Duodenal mucosa (tissue), 2 donors: ENCODE data around the gene NEK11.
"Not testable (repeated sequence)": the region's sequence is repeated elsewhere in the genome, so short reads cannot be mapped to it uniquely, and the experiment has no call there.

Experiments used
- H3K27ac ChIP-seq: one replicate; pipeline ENCODE4 v1.7.0; 2013; ENCODE audit warnings: low read depth, low read length
- H3K27me3 ChIP-seq, 2 donors: one replicate each; pipeline ENCODE4 v1.7.0; 2013; ENCODE audit warnings: low read length in 2 of 2, control low read depth in 1 of 2; ENCODE audit not compliant: insufficient read depth in 2 of 2, control insufficient read depth in 1 of 2
- H3K36me3 ChIP-seq, 2 donors: one replicate each; pipeline ENCODE4 v1.7.0; 2013; ENCODE audit warnings: low read length in 2 of 2, control low read depth in 1 of 2; ENCODE audit not compliant: insufficient read depth in 2 of 2, control insufficient read depth in 1 of 2
- H3K4me1 ChIP-seq, 2 donors: one replicate each; pipeline ENCODE4 v1.7.0; 2013; ENCODE audit warnings: low read length in 2 of 2, control low read depth in 1 of 2; ENCODE audit not compliant: insufficient read depth in 2 of 2, control insufficient read depth in 1 of 2
- H3K4me3 ChIP-seq, 2 donors: one replicate each; pipeline ENCODE4 v1.7.0; 2013; ENCODE audit warnings: low read length in 2 of 2, low read depth in 1 of 2
- H3K9ac ChIP-seq, 2 donors: one replicate each; pipeline ENCODE4 v1.7.0; 2013; ENCODE audit warnings: low read length in 2 of 2, low read depth in 1 of 2
- H3K9me3 ChIP-seq, 2 donors: one replicate each; pipeline ENCODE4 v1.7.0; 2013; ENCODE audit warnings: low read length in 2 of 2, control low read depth in 1 of 2; ENCODE audit not compliant: control insufficient read depth in 1 of 2

NEK11 gene

DNA sequence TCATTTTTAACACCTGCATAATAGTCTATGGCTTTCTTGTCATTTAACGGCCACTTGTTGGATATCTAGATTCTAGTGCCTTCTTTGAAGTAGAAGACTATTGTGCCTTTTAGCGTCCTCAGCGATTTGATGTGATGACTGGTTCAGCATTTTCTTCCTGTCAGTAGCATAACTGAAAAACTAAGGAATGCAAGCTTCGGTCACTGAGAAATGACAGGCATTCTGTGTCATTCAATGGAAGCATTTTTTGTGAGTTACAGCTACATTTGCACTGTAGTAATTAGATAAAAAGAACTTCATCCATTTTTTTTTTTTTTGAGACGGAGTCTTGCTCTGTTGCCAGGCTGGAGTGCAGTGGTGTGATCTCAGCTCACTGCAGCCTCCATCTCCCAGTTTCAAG, 10.3 kb downstream of the NEK11 start:
- Histone ChIP-seq H3K27ac (no peak overlapping the region), H3K36me3 (no peaks in the 10 kb centered on the region), H3K4me3 (no peak overlapping the region), H3K9ac (no peak overlapping the region), H3K9me3 (no peaks in the 10 kb centered on the region), H3K4me1 (no peaks in the 10 kb centered on the region), H3K27me3 (no peaks in the 10 kb centered on the region)

DNA sequence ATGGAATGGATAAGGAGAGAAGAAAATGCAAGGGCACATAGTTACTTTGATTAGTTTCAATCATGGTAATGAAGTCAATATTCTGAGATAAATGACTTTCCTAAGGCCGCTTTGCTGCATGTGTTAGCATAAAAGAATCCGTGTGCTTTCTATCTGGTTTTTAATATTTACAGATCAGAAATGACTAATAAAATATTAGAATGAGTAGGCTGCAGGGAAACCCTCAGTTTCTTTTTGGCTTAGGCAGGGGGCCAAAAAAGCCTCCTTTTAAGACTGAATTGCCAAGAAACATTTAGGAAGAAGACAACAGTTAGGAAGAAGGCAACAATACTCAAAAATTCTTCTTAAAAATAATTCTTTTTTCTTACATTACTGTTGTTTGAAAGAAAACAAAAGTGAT, 11.6 kb downstream of the NEK11 start:
- Histone ChIP-seq H3K4me3 (no peak overlapping the region), H3K27me3 (no peaks in the 10 kb centered on the region), H3K36me3 (no peaks in the 10 kb centered on the region), H3K9me3 (no peaks in the 10 kb centered on the region), H3K9ac (no peak overlapping the region), H3K27ac (no peak overlapping the region), H3K4me1 (no peaks in the 10 kb centered on the region)

DNA sequence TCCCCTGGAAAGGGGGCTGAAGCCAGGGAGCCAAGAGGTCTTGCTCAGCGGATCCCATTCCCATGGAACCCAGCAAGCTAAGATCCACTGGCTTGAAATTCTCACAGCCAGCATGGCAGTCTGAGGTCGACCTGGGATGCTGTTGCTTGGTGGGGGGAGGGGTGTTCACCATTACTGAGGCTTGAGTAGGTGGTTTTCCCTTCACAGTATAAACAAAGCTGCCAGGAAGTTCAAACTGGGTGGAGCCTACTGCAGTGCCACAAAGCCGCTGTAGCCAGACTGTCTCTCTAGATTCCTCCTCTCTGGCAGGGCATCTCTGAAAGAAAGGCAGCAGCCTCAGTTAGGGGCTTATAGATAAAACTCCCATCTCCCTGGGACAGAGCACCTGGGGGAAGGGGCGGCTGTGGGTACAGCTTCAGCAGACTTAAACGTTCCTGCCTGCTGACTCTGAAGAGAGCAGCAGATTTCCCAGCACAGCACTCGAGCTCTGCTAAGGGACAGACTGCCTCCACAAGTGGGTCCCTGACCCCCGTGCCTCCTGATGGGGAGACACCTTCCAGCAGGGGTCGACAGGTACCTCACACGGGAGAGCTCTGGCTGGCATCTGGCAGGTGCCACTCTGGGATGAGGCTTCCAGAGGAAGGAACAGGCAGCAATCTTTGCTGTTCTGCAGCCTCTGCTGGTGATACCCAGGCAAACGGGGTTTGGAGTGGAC, 15.8 kb downstream of the NEK11 start:
- H3K27me3 ChIP-seq, H3K36me3 ChIP-seq, H3K27ac ChIP-seq, H3K9ac ChIP-seq, H3K9me3 ChIP-seq, H3K4me1 ChIP-seq, H3K4me3 ChIP-seq: not testable (repeated sequence)

DNA sequence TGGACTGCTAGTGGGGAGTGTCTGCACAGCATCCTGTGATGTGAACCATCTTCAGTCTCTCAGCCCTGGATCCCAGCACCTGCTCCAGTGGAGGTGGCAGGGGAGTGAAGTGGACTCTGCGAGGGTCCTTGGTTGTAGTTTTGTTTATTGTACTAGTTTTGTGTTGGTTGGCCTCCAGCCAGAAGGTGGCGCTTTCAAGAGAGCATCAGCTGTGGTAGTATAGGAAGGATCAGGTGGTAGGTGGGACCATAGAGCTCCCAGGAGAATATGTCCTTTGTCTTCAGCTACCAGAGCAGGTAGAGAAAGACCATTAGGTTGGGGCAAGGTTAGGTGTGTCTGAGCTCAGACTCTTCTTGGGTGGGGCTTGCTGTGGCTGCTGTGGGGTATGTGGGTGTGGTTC, 20.9 kb downstream of the NEK11 start:
- Histone ChIP-seq H3K9ac (no peak overlapping the region), H3K36me3 (no peaks in the 10 kb centered on the region), H3K9me3 (no peaks in the 10 kb centered on the region), H3K27ac (no peak overlapping the region), H3K27me3 (no peaks in the 10 kb centered on the region), H3K4me1 (no peaks in the 10 kb centered on the region), H3K4me3 (no peak overlapping the region)

DNA sequence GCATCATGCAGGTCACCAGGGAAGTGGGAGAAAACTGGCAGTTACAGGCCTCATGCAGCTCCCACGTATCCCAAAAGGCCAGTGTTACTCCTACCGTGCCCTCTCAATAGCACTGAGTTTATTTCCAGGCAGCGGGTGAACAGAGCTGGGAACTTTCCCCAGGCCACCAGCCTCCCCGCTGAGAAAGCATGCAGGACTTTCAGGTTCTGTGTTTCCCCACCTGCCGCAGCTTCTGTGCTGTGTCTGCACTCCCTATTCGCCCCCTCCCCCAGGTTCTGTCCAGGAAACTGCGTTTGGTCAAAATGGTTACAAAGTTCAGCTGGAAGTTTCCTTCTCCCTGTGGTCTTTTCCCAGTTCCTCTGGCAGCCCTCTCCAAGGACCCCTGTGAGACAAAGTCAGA, 21.4 kb downstream of the NEK11 start:
- no peaks in the 10 kb centered on the region for H3K36me3 ChIP-seq
- no peak overlapping the region for H3K27ac ChIP-seq

DNA sequence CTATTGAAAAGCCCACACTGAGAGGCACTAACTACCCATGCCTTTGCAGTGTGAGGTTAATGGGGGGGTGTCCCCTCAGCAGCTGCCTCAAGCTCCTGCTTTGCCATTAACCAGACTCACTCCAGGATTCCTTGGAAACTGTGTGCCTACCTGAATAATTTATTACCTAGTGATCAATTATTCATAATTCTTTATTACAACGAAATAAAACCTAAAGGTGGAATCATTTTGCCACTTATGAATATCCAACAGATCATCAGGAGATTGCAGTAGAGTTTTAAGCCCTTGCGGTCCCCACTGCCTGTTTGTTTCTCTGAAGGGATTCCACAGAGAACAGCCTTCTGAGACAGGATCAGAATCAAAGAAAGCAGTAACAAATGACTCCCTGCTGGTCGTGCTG, 23.3 kb downstream of the NEK11 start:
- no peaks in the 10 kb centered on the region for H3K9me3 ChIP-seq
- H3K4me3 ChIP-seq = no peak overlapping the region
- no peaks in the 10 kb centered on the region for H3K36me3 ChIP-seq
- H3K27ac ChIP-seq = no peak overlapping the region
- no peak overlapping the region for H3K9ac ChIP-seq
- H3K27me3 ChIP-seq = no peaks in the 10 kb centered on the region
- no peaks in the 10 kb centered on the region for H3K4me1 ChIP-seq

More for the DNA sequence above, 21.4 kb downstream of the NEK11 start:
- Histone ChIP-seq H3K27me3 (no peaks in the 10 kb centered on the region), H3K4me3 (no peak overlapping the region), H3K9ac (no peak overlapping the region), H3K4me1 (no peaks in the 10 kb centered on the region), H3K9me3 (no peaks in the 10 kb centered on the region)

DNA sequence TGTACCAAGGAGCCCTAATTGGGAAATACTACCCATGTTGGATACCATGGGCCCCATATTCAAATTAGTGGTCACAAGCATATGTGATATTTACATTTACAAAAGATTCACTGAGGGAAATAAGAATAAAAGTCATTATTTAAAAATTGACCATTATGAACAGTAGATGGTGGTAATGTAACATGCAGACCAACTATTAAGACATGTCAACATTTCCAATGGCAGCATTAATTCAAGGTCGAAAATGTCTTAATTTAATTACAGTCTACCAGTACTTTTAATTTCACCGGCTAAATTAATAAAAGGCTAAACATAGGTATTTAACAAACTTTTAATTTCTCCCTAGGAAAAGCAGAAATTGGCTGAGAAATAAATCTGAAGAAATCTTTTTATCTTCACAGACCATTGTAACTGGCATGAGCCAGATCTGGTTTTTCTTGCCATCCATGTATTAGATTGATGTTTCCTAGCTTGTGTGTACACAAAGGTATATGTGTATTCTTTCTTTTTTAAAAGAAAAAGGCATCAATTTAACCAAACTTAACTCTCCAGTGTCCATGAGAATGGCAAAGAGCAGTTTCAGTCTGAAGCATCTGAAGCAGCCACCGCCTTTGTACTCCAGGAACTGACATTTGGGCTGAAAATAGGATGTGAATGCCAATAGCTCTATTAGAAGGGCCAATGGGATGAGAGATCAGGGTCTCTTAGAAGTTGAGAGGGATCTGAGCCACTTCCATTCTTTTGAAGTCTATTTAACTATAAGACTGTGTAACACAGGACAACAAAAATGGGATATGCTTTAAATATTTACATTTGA, 26.6 kb downstream of the NEK11 start:
- H3K9me3 ChIP-seq = no peaks in the 10 kb centered on the region
- no peak overlapping the region for H3K27ac ChIP-seq
- no peak overlapping the region for H3K9ac ChIP-seq
- no peak overlapping the region for H3K4me3 ChIP-seq
- no peaks in the 10 kb centered on the region for H3K36me3 ChIP-seq
- H3K4me1 ChIP-seq = no peaks in the 10 kb centered on the region
- no peaks in the 10 kb centered on the region for H3K27me3 ChIP-seq

DNA sequence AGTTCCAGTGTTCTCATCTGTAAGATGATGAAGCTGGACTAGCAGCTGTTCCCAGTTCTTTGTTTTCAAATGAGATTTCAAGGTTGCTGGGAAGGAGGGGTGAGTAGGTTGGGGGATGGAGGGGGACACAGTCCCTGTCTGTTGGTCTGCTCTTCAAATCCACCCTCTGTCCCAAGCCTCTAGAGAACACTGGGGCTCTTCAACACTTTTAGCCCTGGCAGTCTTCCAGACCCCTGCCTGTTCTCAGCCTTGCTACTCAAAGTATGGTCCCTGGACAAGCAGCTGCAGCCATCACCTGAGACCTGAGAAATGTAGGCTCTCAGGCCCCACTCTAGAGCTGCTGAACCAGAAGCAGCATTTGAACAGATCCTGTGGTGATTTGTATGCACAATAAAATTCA, 41.3 kb downstream of the NEK11 start:
- Histone ChIP-seq H3K27me3 (no peaks in the 10 kb centered on the region), H3K27ac (no peak overlapping the region), H3K4me3 (no peak overlapping the region), H3K9ac (no peak overlapping the region), H3K4me1 (no peaks in the 10 kb centered on the region), H3K36me3 (no peaks in the 10 kb centered on the region), H3K9me3 (no peaks in the 10 kb centered on the region)

DNA sequence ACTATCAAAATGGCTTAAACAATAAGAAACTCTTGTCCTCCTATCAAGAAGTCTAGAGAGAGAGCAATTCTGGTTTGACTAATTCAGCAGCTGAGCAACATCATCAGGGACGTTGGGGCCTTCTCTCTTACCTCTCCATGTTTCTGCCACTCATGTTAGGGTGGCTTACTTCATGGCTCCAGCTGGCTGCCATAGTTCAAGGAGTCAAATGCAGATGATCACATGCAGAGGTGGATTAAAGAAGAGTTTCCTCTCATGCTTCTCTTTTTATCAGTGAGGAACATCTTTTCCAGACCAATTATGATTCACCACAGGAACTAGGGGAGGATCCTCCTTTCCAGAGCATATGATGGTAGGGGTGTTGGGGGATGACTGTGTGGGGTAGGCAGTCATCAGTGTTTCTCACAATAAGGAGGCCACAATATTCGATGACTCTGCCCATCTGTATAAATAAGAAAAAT, 45.5 kb downstream of the NEK11 start:
- no peak overlapping the region for H3K4me3 ChIP-seq
- no peaks in the 10 kb centered on the region for H3K27me3 ChIP-seq
- no peak overlapping the region for H3K9ac ChIP-seq
- H3K27ac ChIP-seq = no peak overlapping the region
- no peaks in the 10 kb centered on the region for H3K36me3 ChIP-seq
- H3K9me3 ChIP-seq = no peaks in the 10 kb centered on the region
- H3K4me1 ChIP-seq = no peaks in the 10 kb centered on the region

DNA sequence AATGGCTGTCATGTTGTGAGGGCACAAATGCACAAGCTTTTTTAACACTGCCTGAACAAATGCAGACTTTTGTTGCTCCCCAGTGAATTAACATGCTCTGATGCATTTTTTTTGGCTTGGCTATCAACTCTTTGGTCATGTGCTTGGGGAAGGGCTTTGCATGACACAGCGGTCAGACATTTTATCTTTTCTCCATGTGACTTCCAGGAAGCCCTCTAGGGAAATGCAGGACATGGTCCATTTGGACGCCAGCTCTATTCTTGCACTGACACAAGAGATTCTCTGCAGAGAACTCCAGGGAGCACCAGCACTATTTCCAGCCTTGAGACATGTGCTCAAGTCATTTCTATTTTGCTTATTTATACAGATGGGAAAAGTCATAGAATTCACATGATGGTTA, 46.2 kb downstream of the NEK11 start:
- no peaks in the 10 kb centered on the region for H3K9me3 ChIP-seq
- H3K4me3 ChIP-seq = no peak overlapping the region
- H3K4me1 ChIP-seq = no peaks in the 10 kb centered on the region
- H3K27ac ChIP-seq = no peak overlapping the region
- no peak overlapping the region for H3K9ac ChIP-seq
- no peaks in the 10 kb centered on the region for H3K27me3 ChIP-seq
- H3K36me3 ChIP-seq = no peaks in the 10 kb centered on the region
